PC-3 (cell line): ENCODE measurements around the gene NPAS4. TPM values are rescaled to one million over a fixed set of nuclear protein-coding genes. Genes with fewer than 3 reads are reported as not detected.

ENCODE experiments used
- ATAC-seq: fragments of 200-7000 bp; cut with Tn5 transposase; 2 replicates; pipeline ENCODE4 v1.9.1; 2020; ENCODE audit warnings: mild to moderate bottlenecking, moderate library complexity
- BruUV-seq: library from RNA; stranded (reverse); fragments of 400-500 nt; replicated peaks from 2 replicates; lab custom pipeline; 2021; lab: Mats Ljungman, UMichigan
- CTCF ChIA-PET: fragments of 300-600 bp; sonication (Branson Sonifier 250); formaldehyde crosslinking; loops from one replicate; lab custom pipeline; 2022; ENCODE audit warnings: antibody characterized with exemption; lab: Charles Lee
- POLR2A ChIA-PET: fragments of 300-600 bp; sonication (Branson Sonifier 250); formaldehyde crosslinking; loops from one replicate; lab custom pipeline; 2022; ENCODE audit warnings: antibody characterized with exemption; ENCODE audit not compliant: unreplicated experiment; lab: Charles Lee
- DNase-seq: peaks from one replicate; pipeline ENCODE4 v3.0.0-alpha.2; 2015
- H2AFZ ChIP-seq: fragments of 300-600 bp; sonication (generic); 2 replicates; pipeline ENCODE4 v1.6.0; 2016; ENCODE audit warnings: antibody characterized with exemption, low read length
- H3F3A ChIP-seq: fragments of 300-600 bp; sonication (generic); one replicate; pipeline ENCODE4 v1.6.0; 2017; ENCODE audit warnings: antibody characterized with exemption, low read length, control low read depth, mild to moderate bottlenecking; ENCODE audit not compliant: unreplicated experiment
- H3K27ac ChIP-seq: fragments of 300-600 bp; sonication (generic); 2 replicates; pipeline ENCODE4 v1.5.1; 2016; ENCODE audit warnings: mild to moderate bottlenecking, low read length
- H3K27me3 ChIP-seq: fragments of 300-600 bp; sonication (generic); 2 replicates; pipeline ENCODE4 v1.6.1; 2016; ENCODE audit warnings: low read length, mixed read lengths
- H3K36me3 ChIP-seq: fragments of 300-600 bp; sonication (generic); 2 replicates; pipeline ENCODE4 v1.6.1; 2016; ENCODE audit warnings: low read depth, mixed run types, low read length, mixed read lengths
- H3K4me1 ChIP-seq: fragments of 300-600 bp; sonication (generic); 2 replicates; pipeline ENCODE4 v1.5.1; 2016; ENCODE audit warnings: low read length; ENCODE audit not compliant: insufficient read depth
- H3K4me2 ChIP-seq: fragments of 300-600 bp; sonication (generic); 2 replicates; pipeline ENCODE4 v1.6.0; 2016; ENCODE audit warnings: low read length
- H3K4me3 ChIP-seq: fragments of 300-600 bp; sonication (generic); 2 replicates; pipeline ENCODE4 v1.5.1; 2016; ENCODE audit warnings: mild to moderate bottlenecking, low read length, mixed read lengths
- H3K79me2 ChIP-seq: fragments of 300-600 bp; sonication (generic); 2 replicates; pipeline ENCODE4 v1.6.1; 2017; ENCODE audit warnings: low read length, mixed read lengths
- H3K9ac ChIP-seq: fragments of 300-600 bp; sonication (generic); 2 replicates; pipeline ENCODE4 v1.6.0; 2016; ENCODE audit warnings: mild to moderate bottlenecking, low read length
- H3K9me2 ChIP-seq: fragments of 300-600 bp; sonication (generic); replicated peaks from 2 replicates; pipeline ENCODE4 v1.6.1; 2016; ENCODE audit warnings: mixed run types, low read length, mixed read lengths
- H3K9me3 ChIP-seq: fragments of 300-600 bp; sonication (generic); 2 replicates; pipeline ENCODE4 v1.6.1; 2016; ENCODE audit warnings: low read length, mixed read lengths
- H4K20me1 ChIP-seq: fragments of 300-600 bp; sonication (generic); 2 replicates; pipeline ENCODE4 v1.6.1; 2016; ENCODE audit warnings: low read length, mixed read lengths
- CTCF ChIP-seq: fragments of 300-600 bp; sonication (generic); conservative IDR thresholded peaks from 2 replicates; pipeline ENCODE4 v1.5.1; 2017; ENCODE audit warnings: antibody characterized with exemption, low read depth, mild to moderate bottlenecking, low read length
- EZH2 ChIP-seq: fragments of 300-600 bp; sonication (generic); IDR thresholded peaks from one replicate; pipeline ENCODE4 v1.6.1; 2017; ENCODE audit warnings: antibody characterized with exemption, mild to moderate bottlenecking, low read length; ENCODE audit not compliant: unreplicated experiment
- EZH2phosphoT487 ChIP-seq: fragments of 300-600 bp; sonication (generic); IDR thresholded peaks from 2 replicates; pipeline ENCODE4 v1.6.1; 2018; ENCODE audit warnings: mild to moderate bottlenecking, antibody characterized with exemption, low read length, borderline replicate concordance
- intact Hi-C: fragments of 100-400 bp; cut with micrococcal nuclease; formaldehyde crosslinking; loops from 2 replicates; pipeline ENCODE4 v1.9.0; 2023
- total RNA-seq: library from RNA; depleted of rRNA; stranded (reverse); fragments of >200 nt; gene quantifications from 2 replicates; pipeline ENCODE4 v1.2.3, GENCODE V29; 2014

NPAS4 gene
- total RNA-seq, 1 experiment from 2014 or later: not detected

GRCh38 chr11:66432597-66432996, 11.8 kb downstream of the NPAS4 start:
- Histone ChIP-seq H3K9me3 (no peaks in the 10 kb centered on the region), H3K4me3 (no peak overlapping the region), H3K4me1 (peaks cover under 1% of the 10 kb centered on the region; the same call in 1 of the 2 replicates), H3K79me2 (peaks cover 12% of the 10 kb centered on the region; the same call in 1 of the 2 replicates), H3K27ac (no peak overlapping the region), H3K9me2 (no peaks in the 10 kb centered on the region), H3K27me3 (no peaks in the 10 kb centered on the region), H3K9ac (no peak overlapping the region), H3F3A (no peaks in the 10 kb centered on the region), H3K36me3 (peaks cover 22% of the 10 kb centered on the region), H4K20me1 (no peaks in the 10 kb centered on the region), H3K4me2 (no peak overlapping the region), H2AFZ (no peak overlapping the region)
- BruUV-seq: no TSS peak
- DNase-seq: no peak
- CTCF ChIA-PET: interaction anchor here (0.6 kb wide), 1 partner anchor 23 kb away, joined by 3 read pairs; no protein-coding TSS in a partner anchor
- TF ChIP-seq EZH2phosphoT487: no peak
- no peak for TF ChIP-seq CTCF
- no peak for TF ChIP-seq EZH2
- no peak for ATAC-seq
- POLR2A ChIA-PET: no interaction called here
- intact Hi-C loops: no loop called here

- H3K79me2 ChIP-seq: peaks cover 20% of the 10 kb centered on the region
- H3K9me2 ChIP-seq: no peaks in the 10 kb centered on the region
- H3K4me2 ChIP-seq: peak overlapping the region; percentile 73
- TSS peak; percentile 54 for BruUV-seq
- H3F3A ChIP-seq: no peaks in the 10 kb centered on the region
- CTCF ChIA-PET: interaction anchor here (1.0 to 1.2 kb wide), 2 partner anchors 17 to 28 kb away, joined by 3 to 9 read pairs; partner anchors contain the start of gene PELI3
- POLR2A ChIA-PET: interaction anchor here (0.5 to 1.4 kb wide), 2 partner anchors 16 to 43 kb away, joined by 6 to 13 read pairs; no protein-coding TSS in a partner anchor
- peak overlapping the region; percentile 29 for H3K27ac ChIP-seq
- no peaks in the 10 kb centered on the region for H4K20me1 ChIP-seq
- H3K4me1 ChIP-seq: peaks cover 9% of the 10 kb centered on the region
- intact Hi-C loops: loop anchor here (2.0 kb wide), 2 partner anchors 29 kb away; partner anchors contain the start of gene PELI3
- DNase-seq (no peak), ATAC-seq (no peak)
- H3K36me3 ChIP-seq: peaks cover 22% of the 10 kb centered on the region
- no peaks in the 10 kb centered on the region for H3K9me3 ChIP-seq
- H2AFZ ChIP-seq: peak overlapping the region; percentile 75
- H3K4me3 ChIP-seq: peak overlapping the region; percentile 77
- no peak for TF ChIP-seq CTCF
- no peak for TF ChIP-seq EZH2
- no peak for TF ChIP-seq EZH2phosphoT487
- H3K9ac ChIP-seq: peak overlapping the region; percentile 82
- no peaks in the 10 kb centered on the region for H3K27me3 ChIP-seq
Measured at GRCh38 chr11:66437979-66438503, 17.2 kb downstream of the NPAS4 start.
